HEK293T (cell line): ENCODE data around the gene ZNRF3.

Source experiments
- ARNT ChIP-seq: fragments of 450-650 bp; IDR thresholded peaks from 2 replicates; pipeline ENCODE4 v1.6.1; 2017; ENCODE audit warnings: mild to moderate bottlenecking
- FOXA1 ChIP-seq: fragments of 450-650 bp; IDR thresholded peaks from 2 replicates; pipeline ENCODE4 v1.6.1; 2016; ENCODE audit warnings: mild to moderate bottlenecking
- FOXM1 ChIP-seq: fragments of 450-650 bp; IDR thresholded peaks from 2 replicates; pipeline ENCODE4 v1.6.1; 2017; ENCODE audit warnings: mild to moderate bottlenecking, borderline replicate concordance
- L3MBTL2 ChIP-seq: fragments of 450-650 bp; conservative IDR thresholded peaks from 2 replicates; pipeline ENCODE4 v1.6.1; 2016; ENCODE audit warnings: mild to moderate bottlenecking
- SP1 ChIP-seq: fragments of 450-650 bp; IDR thresholded peaks from 2 replicates; pipeline ENCODE4 v1.6.1; 2017

GRCh38 chr22:28942333-28942732 is 59.0 kb downstream of the ZNRF3 start:
- TF ChIP-seq FOXA1 (no peak), SP1 (no peak), FOXM1 (no peak), L3MBTL2 (no peak), ARNT (no peak)
